HepG2 (cell line): ENCODE results near the gene OLFM1. TPM values are rescaled to one million over a fixed set of nuclear protein-coding genes. Genes with fewer than 3 reads are reported as not detected.

Experiments
- ATAC-seq: fragments of 200-7000 bp; cut with Tn5 transposase; 3 replicates; pipeline ENCODE4 v1.9.1; 2020; ENCODE audit warnings: mild to moderate bottlenecking, moderate library complexity
- BruUV-seq: library from RNA; stranded (reverse); fragments of 400-500 nt; replicated peaks from 2 replicates; lab custom pipeline; 2021; lab: Mats Ljungman, UMichigan
- CTCF ChIA-PET: fragments of 300-600 bp; formaldehyde crosslinking; extraction: SDS; loops from one replicate; lab custom pipeline; 2021; ENCODE audit warnings: low total read pairs, inconsistent platforms, low intra/inter-chr PET ratio; lab: Yijun Ruan, JAX
- POLR2A ChIA-PET: fragments of 350-600 bp; sonication (Branson Sonifier 250); formaldehyde crosslinking; loops from one replicate; lab custom pipeline; 2020; ENCODE audit warnings: antibody characterized with exemption, inconsistent platforms; lab: Yijun Ruan, JAX
- DNase-seq: peaks from one replicate; pipeline ENCODE4 v3.0.0-alpha.2; 2015; ENCODE audit warnings: low spot score
- FAIRE-seq: peaks from 3 replicates; lab custom pipeline; 2011; peaks lifted over from hg19 to GRCh38; lab: Jason Lieb, UNC
- H2AFZ ChIP-seq: one replicate; pipeline ENCODE4 v1.6.1; 2011; ENCODE audit warnings: low read length, inconsistent platforms
- H3K27ac ChIP-seq: fragments of 300-600 bp; 3 replicates; pipeline ENCODE4 v1.8.0; 2011; ENCODE audit warnings: mixed run types, mild to moderate bottlenecking, mixed read lengths, low read length, inconsistent platforms; ENCODE audit not compliant: insufficient read depth; ENCODE audit errors: extremely low read length
- H3K27me3 ChIP-seq, 2 experiments: fragments of 200-600 bp in 1 of 2; 2 replicates in 1 of 2; 3 replicates in 1 of 2; pipeline versions ENCODE4 v1.6.0 to v1.8.0; 2011; ENCODE audit warnings: low read length in 2 of 2, mild to moderate bottlenecking in 2 of 2, moderate library complexity in 2 of 2, inconsistent platforms in 1 of 2; ENCODE audit not compliant: insufficient read depth in 2 of 2, control insufficient read depth in 1 of 2
- H3K36me3 ChIP-seq, 2 experiments: fragments of 200-600 bp in 1 of 2; replicated peaks in 1 of 2; 2 replicates in 1 of 2; 3 replicates in 1 of 2; pipeline versions ENCODE4 v1.5.1 to v1.8.0; 2011; ENCODE audit warnings: low read length in 2 of 2, inconsistent platforms in 1 of 2; ENCODE audit not compliant: insufficient read depth in 2 of 2, control insufficient read depth in 1 of 2
- H3K4me1 ChIP-seq: 2 replicates; pipeline ENCODE4 v1.5.1; 2012; ENCODE audit warnings: low read length, inconsistent platforms; ENCODE audit not compliant: insufficient read depth
- H3K4me2 ChIP-seq: 2 replicates; pipeline ENCODE4 v1.6.0; 2011; ENCODE audit warnings: low read depth, low read length, inconsistent platforms
- H3K4me3 ChIP-seq, 3 experiments: fragments of 200-600 bp in 1 of 3; sonication (generic), shearing (Covaris generic) in 1 of 3; replicated peaks in 1 of 3; 2 replicates each; pipeline ENCODE4 v1.5.1; 2011 to 2016; ENCODE audit warnings: low read length in 3 of 3, inconsistent platforms in 2 of 3, low read depth in 2 of 3, mild to moderate bottlenecking in 2 of 3, control low read depth in 1 of 3, mixed read lengths in 1 of 3; ENCODE audit not compliant: insufficient read depth in 1 of 3
- H3K79me2 ChIP-seq: one replicate; pipeline ENCODE4 v1.6.1; 2011; ENCODE audit warnings: low read length, inconsistent platforms; ENCODE audit not compliant: insufficient read depth
- H3K9ac ChIP-seq: 2 replicates; pipeline ENCODE4 v1.6.0; 2011; ENCODE audit warnings: mild to moderate bottlenecking, low read depth, low read length, inconsistent platforms; ENCODE audit not compliant: insufficient read depth
- H3K9me3 ChIP-seq: 2 replicates; pipeline ENCODE4 v1.5.1; 2012; ENCODE audit warnings: mild to moderate bottlenecking, low read length
- H4K20me1 ChIP-seq: 2 replicates; pipeline ENCODE4 v1.6.0; 2011; ENCODE audit warnings: inconsistent platforms, mild to moderate bottlenecking, low read length, moderate library complexity; ENCODE audit not compliant: insufficient read depth
- HNRNPH1 ChIP-seq: fragments of 200-400 bp; formaldehyde crosslinking; optimal IDR thresholded peaks from 2 replicates; pipeline ENCODE3; 2017; ENCODE audit warnings: mild to moderate bottlenecking, low read depth, low read length
- MAF1 ChIP-seq: sonication (generic); formaldehyde crosslinking; IDR thresholded peaks from 2 replicates; pipeline ENCODE4 v1.5.0; 2020; ENCODE audit warnings: missing genetic modification reagents, borderline replicate concordance
- MTA3 ChIP-seq: sonication (generic); formaldehyde crosslinking; IDR thresholded peaks from 2 replicates; pipeline ENCODE4 v1.4.0; 2020; ENCODE audit warnings: missing genetic modification reagents
- NFE2 ChIP-seq: sonication (generic); formaldehyde crosslinking; IDR thresholded peaks from 2 replicates; pipeline ENCODE4 v1.4.0; 2020; ENCODE audit warnings: missing genetic modification reagents
- PHF8 ChIP-seq: sonication (generic); formaldehyde crosslinking; IDR thresholded peaks from 2 replicates; pipeline ENCODE4 v1.5.0; 2020; ENCODE audit warnings: missing genetic modification reagents
- POLR2G ChIP-seq: fragments of 200-400 bp; formaldehyde crosslinking; IDR thresholded peaks from 2 replicates; pipeline ENCODE4 v1.6.1; 2018; ENCODE audit warnings: mild to moderate bottlenecking, low read depth, low read length, moderate library complexity
- ZNF468 ChIP-seq: sonication (generic); formaldehyde crosslinking; IDR thresholded peaks from 2 replicates; pipeline ENCODE4 v1.8.0; 2022; ENCODE audit warnings: mild to moderate bottlenecking, moderate library complexity, missing genetic modification reagents
- ZNF773 ChIP-seq: sonication (generic); formaldehyde crosslinking; IDR thresholded peaks from 2 replicates; pipeline ENCODE4 v1.4.0; 2020; ENCODE audit warnings: missing genetic modification reagents, borderline replicate concordance
- WGBS: methylation state at CpG from one replicate; pipeline ENCODE4 v1.1.6; 2017; ENCODE audit warnings: low lambda C conversion rate; 5-methylcytosine and 5-hydroxymethylcytosine counted together
- in situ Hi-C: cut with HindIII; loops from 2 replicates; pipeline ENCODE4 v1.10.0; 2017; ENCODE audit warnings: low pct_unique_long_range_greater_than_20kb; ENCODE audit not compliant: extremely low pct_ligation_motif_present
- intact Hi-C: fragments of 100-400 bp; cut with micrococcal nuclease; formaldehyde crosslinking; loops from one replicate; pipeline ENCODE4 v1.10.0; 2022; ENCODE audit not compliant: unreplicated experiment
- polyA plus RNA-seq, 8 experiments: library from polyadenylated mRNA; depleted of rRNA in 3 of 8; stranded (reverse) in 7 of 8; unstranded in 1 of 8; fragments of >200 nt; fragmentation: Illumina TruSeq in 4 of 8; extraction: Trizol in 4 of 8; gene quantifications; 2 replicates each; pipeline versions ENCODE4 v1.2.1 to v1.2.3, GENCODE V29; 2011 to 2016; ENCODE audit warnings: low read depth in 4 of 8, missing spikeins in 1 of 8, mixed read lengths in 1 of 8; ENCODE audit not compliant: insufficient read depth in 1 of 8
- total RNA-seq, 5 experiments: library from RNA; depleted of rRNA; stranded (reverse); fragments of >200 nt; fragmentation: Illumina TruSeq; extraction: Trizol; gene quantifications; 2 replicates each; pipeline ENCODE4 v1.2.3, GENCODE V29; 2016; ENCODE audit warnings: low read depth in 1 of 5
- TF ChIP-seq, protein P1 (sequence below): sonication (generic); formaldehyde crosslinking; IDR thresholded peaks from 2 replicates; pipeline ENCODE4 v1.8.1; 2023; ENCODE audit warnings: mild to moderate bottlenecking, missing genetic modification reagents, borderline replicate concordance
- TF ChIP-seq, protein P2 (sequence below): sonication (generic); formaldehyde crosslinking; IDR thresholded peaks from 2 replicates; pipeline ENCODE4 v1.9.0; 2022; ENCODE audit warnings: low read depth, missing genetic modification reagents
- TF ChIP-seq, protein P3 (sequence below), 2 experiments: sonication (generic) in 1 of 2; formaldehyde crosslinking in 1 of 2; IDR thresholded peaks; 2 replicates each; pipeline versions ENCODE4 v1.4.0 to v1.6.1; 2018 to 2020; ENCODE audit warnings: missing genetic modification reagents in 2 of 2, borderline replicate concordance in 1 of 2, low read depth in 1 of 2, mild to moderate bottlenecking in 1 of 2, missing biosample characterization in 1 of 2
- TF ChIP-seq, protein P4 (sequence below): sonication (generic); formaldehyde crosslinking; IDR thresholded peaks from 2 replicates; pipeline ENCODE4 v1.5.1; 2020; ENCODE audit warnings: mild to moderate bottlenecking, missing genetic modification reagents, borderline replicate concordance

Gene OLFM1
- total and polyA plus RNA-seq, 2 of the 13 experiments (the other 11 are each of a cell fraction or from before 2014, with no cell fraction given), result not detected

DNA sequence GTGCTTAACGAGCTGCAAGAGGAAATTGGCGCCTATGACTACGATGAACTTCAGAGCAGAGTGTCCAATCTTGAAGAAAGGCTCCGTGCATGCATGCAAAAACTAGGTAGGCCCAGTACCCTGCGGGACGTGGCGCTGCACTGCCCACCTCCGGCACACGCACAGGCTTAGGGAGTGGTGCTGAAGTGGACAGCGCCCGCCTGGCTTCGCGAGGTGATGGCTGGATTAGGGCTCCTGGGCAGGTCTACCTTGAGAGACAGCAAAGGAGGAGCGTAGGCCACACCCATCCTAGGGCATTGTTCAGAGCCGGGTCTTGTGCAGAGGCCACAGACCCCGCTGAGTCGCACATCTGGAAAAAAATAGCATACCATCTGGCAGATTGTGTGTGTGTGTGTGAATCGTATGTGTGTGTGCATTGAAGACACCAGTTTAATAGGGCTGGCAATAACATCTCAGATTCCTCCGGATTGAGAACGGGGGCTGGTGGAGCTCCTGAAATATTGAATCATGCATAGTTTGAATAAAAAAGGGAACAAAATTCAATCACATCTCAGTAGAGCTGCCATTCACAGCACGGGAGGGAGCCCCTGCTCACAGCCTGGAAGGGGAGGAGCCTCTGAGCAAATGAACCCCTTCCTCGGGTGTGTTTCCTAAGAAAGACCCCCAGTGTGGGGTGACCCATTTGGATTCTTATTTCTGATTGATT lies 11.1 kb downstream of the OLFM1 start:
- H2AFZ ChIP-seq, result no peak overlapping the region
- peak; percentile 67 for ATAC-seq
- no peaks in the 10 kb centered on the region for H4K20me1 ChIP-seq
- no peaks in the 10 kb centered on the region for H3K9me3 ChIP-seq
- H3K79me2 ChIP-seq, result no peaks in the 10 kb centered on the region
- CTCF ChIA-PET, result no interaction called here
- H3K36me3 ChIP-seq, result no peaks in the 10 kb centered on the region
- intact Hi-C loops, result no loop called here
- peaks cover 2 to 38% of the 10 kb centered on the region in 2 experiments; a peak in 3 of 5 replicates for H3K27me3 ChIP-seq
- H3K4me3 ChIP-seq, result no peak overlapping the region
- no peak for FAIRE-seq
- H3K9ac ChIP-seq, result no peak overlapping the region
- BruUV-seq, result no TSS peak
- POLR2A ChIA-PET, result no interaction called here
- DNase-seq, result no peak
- no peak overlapping the region for H3K27ac ChIP-seq
- H3K4me1 ChIP-seq, result no peaks in the 10 kb centered on the region
- no peak overlapping the region for H3K4me2 ChIP-seq
- 10% methylated on average over 12 of the region's 22 CpGs for WGBS
- in situ Hi-C loops, result no loop called here
- TF ChIP-seq HNRNPH1 (no peak), MAF1 (CRISPR knock-in tag) (no peak), NFE2 (CRISPR knock-in tag) (no peak), MTA3 (CRISPR knock-in tag) (no peak), POLR2G (no peak), PHF8 (CRISPR knock-in tag) (no peak), ZNF468 (CRISPR knock-in tag) (peak; percentile 87; the same call in 1 of the 2 replicates), ZNF773 (no peak)
- TF ChIP-seq, protein P1, sequence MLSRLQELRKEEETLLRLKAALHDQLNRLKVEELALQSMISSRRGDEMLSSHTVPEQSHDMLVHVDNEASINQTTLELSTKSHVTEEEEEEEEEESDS (CRISPR knock-in tag), result no peak
- TF ChIP-seq, protein P2, sequence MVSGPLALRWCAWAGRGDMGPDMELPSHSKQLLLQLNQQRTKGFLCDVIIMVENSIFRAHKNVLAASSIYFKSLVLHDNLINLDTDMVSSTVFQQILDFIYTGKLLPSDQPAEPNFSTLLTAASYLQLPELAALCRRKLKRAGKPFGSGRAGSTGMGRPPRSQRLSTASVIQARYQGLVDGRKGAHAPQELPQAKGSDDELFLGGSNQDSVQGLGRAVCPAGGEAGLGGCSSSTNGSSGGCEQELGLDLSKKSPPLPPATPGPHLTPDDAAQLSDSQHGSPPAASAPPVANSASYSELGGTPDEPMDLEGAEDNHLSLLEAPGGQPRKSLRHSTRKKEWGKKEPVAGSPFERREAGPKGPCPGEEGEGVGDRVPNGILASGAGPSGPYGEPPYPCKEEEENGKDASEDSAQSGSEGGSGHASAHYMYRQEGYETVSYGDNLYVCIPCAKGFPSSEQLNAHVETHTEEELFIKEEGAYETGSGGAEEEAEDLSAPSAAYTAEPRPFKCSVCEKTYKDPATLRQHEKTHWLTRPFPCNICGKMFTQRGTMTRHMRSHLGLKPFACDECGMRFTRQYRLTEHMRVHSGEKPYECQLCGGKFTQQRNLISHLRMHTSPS (CRISPR knock-in tag), result no peak
- TF ChIP-seq, protein P3, sequence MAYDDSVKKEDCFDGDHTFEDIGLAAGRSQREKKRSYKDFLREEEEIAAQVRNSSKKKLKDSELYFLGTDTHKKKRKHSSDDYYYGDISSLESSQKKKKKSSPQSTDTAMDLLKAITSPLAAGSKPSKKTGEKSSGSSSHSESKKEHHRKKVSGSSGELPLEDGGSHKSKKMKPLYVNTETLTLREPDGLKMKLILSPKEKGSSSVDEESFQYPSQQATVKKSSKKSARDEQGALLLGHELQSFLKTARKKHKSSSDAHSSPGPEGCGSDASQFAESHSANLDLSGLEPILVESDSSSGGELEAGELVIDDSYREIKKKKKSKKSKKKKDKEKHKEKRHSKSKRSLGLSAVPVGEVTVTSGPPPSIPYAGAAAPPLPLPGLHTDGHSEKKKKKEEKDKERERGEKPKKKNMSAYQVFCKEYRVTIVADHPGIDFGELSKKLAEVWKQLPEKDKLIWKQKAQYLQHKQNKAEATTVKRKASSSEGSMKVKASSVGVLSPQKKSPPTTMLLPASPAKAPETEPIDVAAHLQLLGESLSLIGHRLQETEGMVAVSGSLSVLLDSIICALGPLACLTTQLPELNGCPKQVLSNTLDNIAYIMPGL (CRISPR knock-in tag; IDR thresholded peaks at IDR 0.05; ENCODE audit: borderline replicate concordance in 1 of 2, low read depth in 1 of 2), result no peak
- TF ChIP-seq, protein P4, sequence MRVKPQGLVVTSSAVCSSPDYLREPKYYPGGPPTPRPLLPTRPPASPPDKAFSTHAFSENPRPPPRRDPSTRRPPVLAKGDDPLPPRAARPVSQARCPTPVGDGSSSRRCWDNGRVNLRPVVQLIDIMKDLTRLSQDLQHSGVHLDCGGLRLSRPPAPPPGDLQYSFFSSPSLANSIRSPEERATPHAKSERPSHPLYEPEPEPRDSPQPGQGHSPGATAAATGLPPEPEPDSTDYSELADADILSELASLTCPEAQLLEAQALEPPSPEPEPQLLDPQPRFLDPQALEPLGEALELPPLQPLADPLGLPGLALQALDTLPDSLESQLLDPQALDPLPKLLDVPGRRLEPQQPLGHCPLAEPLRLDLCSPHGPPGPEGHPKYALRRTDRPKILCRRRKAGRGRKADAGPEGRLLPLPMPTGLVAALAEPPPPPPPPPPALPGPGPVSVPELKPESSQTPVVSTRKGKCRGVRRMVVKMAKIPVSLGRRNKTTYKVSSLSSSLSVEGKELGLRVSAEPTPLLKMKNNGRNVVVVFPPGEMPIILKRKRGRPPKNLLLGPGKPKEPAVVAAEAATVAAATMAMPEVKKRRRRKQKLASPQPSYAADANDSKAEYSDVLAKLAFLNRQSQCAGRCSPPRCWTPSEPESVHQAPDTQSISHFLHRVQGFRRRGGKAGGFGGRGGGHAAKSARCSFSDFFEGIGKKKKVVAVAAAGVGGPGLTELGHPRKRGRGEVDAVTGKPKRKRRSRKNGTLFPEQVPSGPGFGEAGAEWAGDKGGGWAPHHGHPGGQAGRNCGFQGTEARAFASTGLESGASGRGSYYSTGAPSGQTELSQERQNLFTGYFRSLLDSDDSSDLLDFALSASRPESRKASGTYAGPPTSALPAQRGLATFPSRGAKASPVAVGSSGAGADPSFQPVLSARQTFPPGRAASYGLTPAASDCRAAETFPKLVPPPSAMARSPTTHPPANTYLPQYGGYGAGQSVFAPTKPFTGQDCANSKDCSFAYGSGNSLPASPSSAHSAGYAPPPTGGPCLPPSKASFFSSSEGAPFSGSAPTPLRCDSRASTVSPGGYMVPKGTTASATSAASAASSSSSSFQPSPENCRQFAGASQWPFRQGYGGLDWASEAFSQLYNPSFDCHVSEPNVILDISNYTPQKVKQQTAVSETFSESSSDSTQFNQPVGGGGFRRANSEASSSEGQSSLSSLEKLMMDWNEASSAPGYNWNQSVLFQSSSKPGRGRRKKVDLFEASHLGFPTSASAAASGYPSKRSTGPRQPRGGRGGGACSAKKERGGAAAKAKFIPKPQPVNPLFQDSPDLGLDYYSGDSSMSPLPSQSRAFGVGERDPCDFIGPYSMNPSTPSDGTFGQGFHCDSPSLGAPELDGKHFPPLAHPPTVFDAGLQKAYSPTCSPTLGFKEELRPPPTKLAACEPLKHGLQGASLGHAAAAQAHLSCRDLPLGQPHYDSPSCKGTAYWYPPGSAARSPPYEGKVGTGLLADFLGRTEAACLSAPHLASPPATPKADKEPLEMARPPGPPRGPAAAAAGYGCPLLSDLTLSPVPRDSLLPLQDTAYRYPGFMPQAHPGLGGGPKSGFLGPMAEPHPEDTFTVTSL (CRISPR knock-in tag), result no peak
